ENCODE data around the gene LSG1. TPM values are rescaled to one million over a fixed set of nuclear protein-coding genes. Genes with fewer than 3 reads are reported as not detected.

Gene LSG1
- total RNA-seq, 1 donor from 2014 or later: 33.8 TPM

DNA sequence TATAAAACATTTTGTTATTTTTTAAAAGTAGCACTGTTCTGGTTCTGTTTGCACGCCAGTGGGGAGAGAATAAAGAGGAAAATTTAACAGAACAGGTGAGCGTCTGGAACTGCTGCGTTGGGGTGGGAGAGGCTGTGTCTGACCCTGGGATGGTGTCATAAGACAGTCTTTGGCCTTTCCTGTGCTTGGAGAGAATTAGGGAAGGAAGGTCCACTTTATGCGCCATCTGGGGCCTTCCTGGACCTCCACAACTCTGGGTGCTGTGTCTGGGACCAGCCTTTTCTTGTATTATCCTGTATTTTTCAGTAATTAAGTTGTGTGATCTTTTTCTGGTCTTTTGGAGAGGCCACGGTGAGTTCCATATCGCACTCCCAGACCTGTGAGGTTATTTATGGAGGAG lies 17.0 kb upstream of the LSG1 start:
- ATAC-seq (no peak), DNase-seq (ENCODE audit: low spot score) (peak; percentile 33)
- intact Hi-C loops (cut with DNase I): loop anchor here (5.0 kb wide), 1 partner anchor 568 kb away; no protein-coding TSS in a partner anchor

DNA sequence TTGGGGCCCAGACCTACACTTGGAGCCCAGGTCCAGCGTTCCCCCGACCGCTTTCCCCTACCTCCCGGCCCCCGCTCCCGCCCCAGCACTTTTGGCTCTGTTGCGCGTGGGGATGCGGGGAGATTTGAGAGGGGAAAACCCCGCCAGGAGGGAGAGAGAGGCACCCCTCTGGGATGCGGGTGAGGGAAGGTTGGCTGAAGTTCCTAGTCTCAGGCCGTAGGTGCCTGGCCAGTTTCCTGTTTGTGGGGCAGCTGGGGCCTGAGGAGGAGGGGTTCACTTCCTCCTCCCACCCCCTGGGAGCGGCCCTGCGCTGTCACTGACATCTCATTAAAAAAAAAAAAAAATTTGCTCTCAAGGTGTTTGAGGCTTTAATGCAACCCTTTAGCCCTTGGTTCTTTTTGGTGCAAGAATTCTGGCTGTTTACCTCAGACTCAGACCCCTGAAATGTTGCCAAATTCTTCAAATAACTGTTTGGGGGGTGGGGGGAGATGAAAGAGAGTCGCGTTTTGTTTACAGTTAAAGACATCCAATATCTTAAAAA lies 16.3 kb upstream of the LSG1 start:
- peak; percentile 65 for DNase-seq (ENCODE audit: low spot score)
- ATAC-seq: no peak
- intact Hi-C loops (cut with DNase I): loop anchor here (5.0 kb wide), 1 partner anchor 569 kb away; no protein-coding TSS in a partner anchor

DNA sequence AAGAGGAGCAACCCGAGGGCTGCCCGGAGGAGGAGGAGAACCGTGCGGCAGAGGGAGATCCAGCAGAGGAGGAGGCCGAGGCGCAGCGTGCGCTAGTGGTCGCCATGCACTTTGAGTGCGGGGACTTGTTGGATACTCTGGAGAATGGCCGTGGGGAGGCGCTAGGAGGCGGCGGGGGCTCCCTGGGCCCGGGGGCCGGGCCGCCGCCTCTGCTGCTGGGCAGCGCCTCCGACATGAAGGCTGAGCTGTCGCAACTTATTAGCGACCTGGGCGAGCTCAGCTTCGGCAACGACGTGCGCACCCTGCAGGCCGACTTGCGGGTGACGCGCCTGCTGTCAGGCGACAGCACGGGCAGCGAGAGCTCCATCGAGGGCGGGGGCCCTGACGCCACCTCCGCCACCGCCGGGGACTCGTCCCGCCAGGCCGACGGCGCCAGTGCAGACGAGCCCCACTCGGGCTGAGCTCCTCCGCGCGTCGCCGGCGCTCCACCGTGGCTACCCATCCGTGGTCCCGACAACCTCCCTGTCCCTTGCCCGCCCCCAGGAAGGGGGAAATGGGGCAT lies 15.7 kb upstream of the LSG1 start:
- ATAC-seq (peak; percentile 16), DNase-seq (ENCODE audit: low spot score) (peak; percentile 74)
- intact Hi-C loops (cut with DNase I): loop anchor here (2.0 to 5.0 kb wide), 2 partner anchors 417 to 570 kb away; no protein-coding TSS in a partner anchor

DNA sequence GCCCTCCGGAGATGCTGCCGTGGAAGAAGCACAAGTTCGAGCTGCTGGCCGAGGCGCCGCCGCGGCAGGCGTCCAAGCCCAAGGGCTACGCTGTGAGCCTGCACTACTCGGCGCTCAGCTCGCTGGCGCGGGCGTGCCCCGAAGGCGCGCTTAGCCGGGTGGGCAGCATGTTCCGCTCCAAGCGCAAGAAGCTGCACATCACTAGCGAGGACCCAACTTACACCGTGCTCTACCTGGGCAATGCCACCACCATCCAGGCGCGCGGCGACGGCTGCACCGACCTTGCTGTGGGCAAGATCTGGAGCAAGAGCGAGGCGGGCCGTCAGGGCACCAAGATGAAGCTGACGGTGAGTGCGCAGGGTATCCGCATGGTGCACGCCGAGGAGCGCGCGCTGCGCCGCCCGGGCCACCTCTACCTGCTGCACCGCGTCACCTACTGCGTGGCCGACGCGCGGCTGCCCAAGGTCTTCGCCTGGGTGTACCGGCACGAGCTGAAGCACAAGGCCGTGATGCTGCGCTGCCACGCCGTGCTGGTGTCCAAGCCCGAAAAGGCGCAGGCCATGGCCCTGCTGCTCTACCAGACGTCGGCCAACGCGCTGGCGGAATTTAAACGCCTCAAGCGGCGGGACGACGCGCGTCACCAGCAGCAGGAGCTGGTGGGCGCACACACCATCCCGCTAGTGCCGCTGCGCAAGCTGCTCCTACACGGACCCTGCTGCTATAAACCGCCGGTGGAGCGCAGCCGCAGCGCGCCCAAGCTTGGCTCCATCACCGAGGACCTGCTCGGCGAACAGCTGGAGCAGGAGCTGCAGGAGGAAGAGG lies 15.0 kb upstream of the LSG1 start:
- intact Hi-C loops (cut with DNase I): loop anchor here (2.0 to 5.0 kb wide), 2 partner anchors 418 to 570 kb away; no protein-coding TSS in a partner anchor
- peak; percentile 66 for DNase-seq (ENCODE audit: low spot score)
- peak; percentile 6 for ATAC-seq

DNA sequence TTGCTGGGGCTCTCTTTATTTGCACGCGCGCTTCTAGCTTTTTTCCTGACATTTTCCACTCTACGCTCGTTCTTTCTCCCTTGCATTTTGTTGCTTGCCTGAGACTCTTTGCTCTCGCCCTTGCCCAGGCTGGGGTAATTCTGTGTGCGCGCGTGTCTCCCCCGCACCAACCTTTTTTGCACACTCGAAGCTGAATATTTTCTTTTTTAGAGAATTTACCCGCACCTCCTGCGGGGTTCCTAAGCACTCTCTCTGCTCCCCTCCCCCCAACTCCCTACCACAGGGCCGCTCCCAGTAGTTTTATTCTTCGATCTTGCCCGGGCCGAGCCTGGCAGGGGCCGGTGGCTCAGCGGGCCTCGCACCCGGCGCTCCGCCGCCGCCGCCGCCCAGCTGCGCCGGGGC lies 14.4 kb upstream of the LSG1 start:
- ATAC-seq: no peak
- no peak for DNase-seq (ENCODE audit: low spot score)
- intact Hi-C loops (cut with DNase I): loop anchor here (2.0 to 5.0 kb wide), 2 partner anchors 418 to 571 kb away; no protein-coding TSS in a partner anchor

DNA sequence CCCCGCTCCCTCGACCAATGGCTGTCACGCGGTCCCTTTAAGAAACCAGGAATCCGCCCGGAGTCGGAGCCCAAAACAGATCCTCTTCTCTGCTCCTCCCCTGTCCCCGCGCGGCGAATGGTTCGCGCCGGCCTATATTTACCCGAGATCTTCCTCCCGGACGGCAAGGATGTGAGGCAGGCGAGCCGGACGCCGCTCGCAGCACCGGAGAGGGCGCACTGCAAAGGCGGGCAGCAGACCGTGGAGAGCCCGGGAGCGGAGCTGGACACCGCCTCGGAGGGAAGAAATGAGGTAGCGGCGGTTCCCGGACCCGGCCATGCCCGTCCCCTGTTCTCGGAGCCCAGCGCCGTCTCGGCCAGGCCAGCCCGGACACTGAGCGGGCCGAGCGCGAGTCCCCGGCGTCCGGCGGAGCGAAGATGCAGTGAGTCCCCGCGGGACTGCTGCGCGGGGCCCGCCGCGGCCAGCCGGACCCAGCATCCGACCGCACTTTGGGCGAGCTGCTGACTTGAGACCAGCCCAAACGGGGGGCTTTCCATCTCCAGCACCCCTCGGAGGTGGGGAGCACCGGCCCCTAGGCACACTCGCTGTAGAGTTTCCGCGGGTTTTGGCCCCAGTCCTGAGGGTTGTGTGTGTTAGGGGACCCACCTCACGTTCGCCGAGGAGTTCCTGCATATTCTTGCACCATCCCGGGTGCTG lies 13.9 kb upstream of the LSG1 start, which contains the start of gene FAM43A:
Gene FAM43A (plus strand): TSS at position 166 of the 696 bp plus-strand sequence. CDS start 944 bp downstream, outside the sequence.
- DNase-seq (ENCODE audit: low spot score) (peak; percentile 95), ATAC-seq (peak; percentile 89)
- intact Hi-C loops (cut with DNase I): loop anchor here (2.0 to 5.0 kb wide), 2 partner anchors 419 to 571 kb away; no protein-coding TSS in a partner anchor

DNA sequence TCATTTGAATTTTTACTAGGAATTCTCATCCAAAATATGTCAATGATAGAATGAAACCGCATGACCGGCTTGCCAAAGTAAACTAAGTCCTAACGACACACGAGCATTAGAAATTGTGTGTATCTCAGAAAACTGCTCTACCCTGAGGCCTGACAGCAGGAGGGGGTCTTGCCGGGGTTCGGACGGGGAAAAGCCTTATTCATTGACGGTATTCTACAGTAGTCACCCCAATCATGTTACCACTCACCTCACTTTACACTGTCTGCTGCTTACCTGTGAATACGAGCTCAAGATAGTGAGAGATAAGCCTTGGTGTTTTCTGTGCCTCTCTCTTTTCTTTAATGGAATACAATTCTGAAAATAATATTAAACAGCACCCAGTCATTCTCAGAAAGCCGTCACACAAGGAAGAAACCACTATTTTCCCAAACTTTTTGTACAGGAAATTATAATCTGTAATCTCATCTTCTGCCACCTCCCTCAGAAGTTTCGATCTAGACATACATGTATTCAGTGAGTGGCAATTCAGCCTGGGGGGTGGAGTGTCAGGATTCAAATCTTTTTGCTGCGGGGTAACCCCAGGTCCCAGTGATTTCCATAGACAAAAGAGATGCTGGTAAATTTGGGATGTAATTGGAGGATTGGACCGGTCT lies 13.2 kb upstream of the LSG1 start:
- no peak for DNase-seq (ENCODE audit: low spot score)
- ATAC-seq: no peak
- intact Hi-C loops (cut with DNase I): loop anchor here (5.0 kb wide), 1 partner anchor 572 kb away; no protein-coding TSS in a partner anchor

DNA sequence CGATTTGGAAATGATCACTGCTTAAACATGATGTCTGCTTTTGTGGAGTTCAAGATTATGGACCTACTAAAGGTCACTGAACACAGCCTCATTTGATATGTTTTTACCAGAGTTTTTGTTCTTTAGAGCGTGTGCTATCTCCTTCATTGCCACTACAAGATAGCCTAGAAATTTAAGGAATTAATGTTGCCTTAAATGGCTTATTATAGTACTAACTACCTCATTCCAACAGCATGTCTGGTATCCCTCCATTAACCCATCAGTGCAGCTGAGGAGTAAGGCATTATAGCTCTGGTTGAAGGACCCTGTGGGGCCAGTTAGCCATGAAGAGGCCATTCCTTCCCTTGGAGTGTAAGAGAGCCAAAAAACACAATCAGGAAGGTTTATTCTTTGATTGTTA lies 11.4 kb upstream of the LSG1 start:
- intact Hi-C loops (cut with DNase I): no loop called here
- ATAC-seq: no peak
- DNase-seq (ENCODE audit: low spot score): no peak

DNA sequence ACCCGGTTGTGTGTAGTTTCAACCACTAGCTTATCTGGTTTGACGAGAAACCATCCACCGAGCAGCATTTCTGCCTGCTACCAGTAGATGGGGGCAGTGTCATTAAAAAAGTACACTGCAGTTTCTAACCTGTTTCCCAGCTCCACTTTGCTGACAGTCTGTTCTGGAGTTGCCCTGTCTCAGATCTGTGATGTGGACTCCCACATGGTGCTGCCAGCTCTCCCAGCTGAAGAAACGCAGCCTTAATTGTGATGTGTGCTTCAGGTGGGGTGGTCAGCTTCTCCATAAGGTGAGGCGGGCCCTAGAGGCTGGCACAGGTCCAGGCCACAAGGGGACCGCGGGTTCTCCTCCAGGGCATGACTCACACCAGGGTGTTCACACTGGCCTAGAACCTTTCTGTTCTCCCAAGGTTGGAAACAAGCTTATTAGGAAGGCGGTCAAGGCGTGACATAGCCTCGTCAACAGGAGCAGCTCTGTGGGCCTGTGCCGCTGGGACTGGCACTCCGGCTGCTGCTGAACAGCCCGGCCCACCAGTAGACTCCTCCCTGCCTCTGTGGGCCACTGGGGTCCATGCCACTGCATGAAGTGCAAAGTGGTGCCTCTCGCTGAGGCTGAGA lies 10.8 kb upstream of the LSG1 start:
- peak; percentile 73 for ATAC-seq
- intact Hi-C loops (cut with DNase I): no loop called here
- peak; percentile 75 for DNase-seq (ENCODE audit: low spot score)

DNA sequence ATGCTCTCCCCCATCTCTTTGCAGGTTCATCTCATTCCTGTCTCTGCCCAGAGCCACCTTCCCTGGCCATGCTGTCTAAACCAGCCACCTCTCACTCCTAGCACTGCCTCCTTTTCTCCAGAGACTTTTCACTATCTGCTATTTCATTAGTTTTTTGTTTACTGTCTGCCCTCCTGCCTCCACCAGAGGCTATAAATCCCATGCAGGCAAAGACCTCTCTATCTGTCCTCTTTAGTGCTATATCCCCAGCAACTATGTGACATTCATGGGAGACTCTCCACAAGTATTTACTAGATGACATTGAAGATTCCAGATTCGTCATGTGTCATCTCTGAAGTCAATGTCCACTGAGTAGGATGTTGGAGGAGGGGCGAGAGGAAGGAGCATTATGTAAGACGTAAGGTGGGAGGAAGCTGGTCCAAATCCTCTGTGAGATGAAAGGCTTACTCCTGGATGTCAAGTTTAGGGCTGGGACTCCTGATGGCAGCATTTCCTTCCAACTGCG lies 10.2 kb upstream of the LSG1 start:
- no peak for DNase-seq (ENCODE audit: low spot score)
- intact Hi-C loops (cut with DNase I): no loop called here
- ATAC-seq: no peak

DNA sequence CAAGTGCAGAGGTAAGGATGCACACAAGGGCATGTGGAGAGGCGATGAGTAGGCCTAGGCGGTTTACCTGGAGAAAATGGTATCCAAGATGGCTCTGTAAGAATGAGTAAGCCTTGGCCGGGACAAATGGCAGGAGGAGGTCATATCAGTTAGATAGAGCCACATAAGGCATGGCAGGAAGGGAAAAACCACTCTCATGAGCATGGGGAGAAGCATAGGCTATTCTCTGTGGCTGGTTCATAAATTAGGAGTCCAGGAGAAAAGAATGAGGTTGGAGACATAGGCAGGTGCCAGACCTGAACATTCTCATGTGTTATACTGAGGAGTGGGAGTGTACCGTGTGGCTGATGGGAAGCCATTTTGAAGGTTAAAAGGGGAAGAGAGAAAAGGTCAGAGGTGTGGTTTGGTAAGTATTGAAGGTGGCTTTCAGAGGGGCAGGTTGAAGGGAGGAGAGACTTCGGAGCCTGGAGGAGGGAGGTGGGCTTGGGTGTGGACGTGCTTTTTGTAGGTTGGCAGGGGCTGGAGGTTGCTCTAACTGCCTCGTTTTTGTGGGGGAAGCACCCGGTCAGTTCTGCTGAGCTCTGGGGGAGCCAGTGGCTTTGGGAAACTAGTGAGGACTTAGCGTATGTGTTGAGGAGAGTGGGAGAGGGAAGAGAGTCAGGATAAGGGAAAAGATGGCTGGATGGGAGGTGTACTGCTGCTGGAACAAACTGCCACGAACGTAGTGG lies 9.1 kb upstream of the LSG1 start:
- DNase-seq (ENCODE audit: low spot score) (no peak), ATAC-seq (no peak)
- intact Hi-C loops (cut with DNase I): no loop called here

DNA sequence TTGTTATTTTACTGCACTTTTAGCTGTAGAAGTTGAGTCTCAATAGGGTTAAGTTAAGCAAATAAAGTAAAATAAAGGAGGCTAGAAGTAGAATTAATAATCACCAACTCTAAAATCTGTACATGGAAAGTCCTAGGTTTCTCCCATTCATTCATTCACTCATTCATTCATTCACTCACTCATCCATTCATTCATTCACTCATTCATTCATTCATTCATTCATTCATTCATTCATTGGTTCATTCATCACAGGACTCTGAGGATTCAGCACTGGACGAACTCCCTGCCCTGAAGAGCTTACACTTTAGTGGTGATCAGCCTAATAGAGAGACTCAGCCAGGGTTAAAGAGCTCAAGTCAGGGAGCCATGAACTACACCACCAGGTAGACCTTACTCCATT lies 4.5 kb upstream of the LSG1 start:
- no peak for DNase-seq (ENCODE audit: low spot score)
- ATAC-seq: no peak

DNA sequence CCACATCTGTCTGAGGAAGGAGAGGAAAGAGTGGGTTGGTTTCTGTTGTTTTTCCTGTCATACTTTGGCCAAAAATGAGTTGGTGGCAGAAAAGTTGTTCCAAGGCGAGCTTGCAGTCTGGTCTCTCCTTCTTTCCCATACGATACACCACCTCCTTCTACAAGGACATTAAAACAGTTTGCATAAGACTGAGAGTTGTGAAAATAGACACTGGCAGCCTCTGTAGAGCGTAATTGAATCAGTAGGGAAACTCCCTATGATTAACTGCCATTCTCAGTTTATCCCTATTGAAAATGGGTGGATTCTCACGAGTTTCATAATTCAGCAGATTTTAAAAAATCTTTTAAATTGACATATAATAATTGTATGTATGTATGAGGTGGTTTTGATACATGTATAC lies 3.7 kb upstream of the LSG1 start:
- ATAC-seq (no peak), DNase-seq (ENCODE audit: low spot score) (no peak)
- intact Hi-C loops (cut with DNase I): no loop called here

More for the DNA sequence above, 4.5 kb upstream of the LSG1 start:
- intact Hi-C loops (cut with DNase I): no loop called here

DNA sequence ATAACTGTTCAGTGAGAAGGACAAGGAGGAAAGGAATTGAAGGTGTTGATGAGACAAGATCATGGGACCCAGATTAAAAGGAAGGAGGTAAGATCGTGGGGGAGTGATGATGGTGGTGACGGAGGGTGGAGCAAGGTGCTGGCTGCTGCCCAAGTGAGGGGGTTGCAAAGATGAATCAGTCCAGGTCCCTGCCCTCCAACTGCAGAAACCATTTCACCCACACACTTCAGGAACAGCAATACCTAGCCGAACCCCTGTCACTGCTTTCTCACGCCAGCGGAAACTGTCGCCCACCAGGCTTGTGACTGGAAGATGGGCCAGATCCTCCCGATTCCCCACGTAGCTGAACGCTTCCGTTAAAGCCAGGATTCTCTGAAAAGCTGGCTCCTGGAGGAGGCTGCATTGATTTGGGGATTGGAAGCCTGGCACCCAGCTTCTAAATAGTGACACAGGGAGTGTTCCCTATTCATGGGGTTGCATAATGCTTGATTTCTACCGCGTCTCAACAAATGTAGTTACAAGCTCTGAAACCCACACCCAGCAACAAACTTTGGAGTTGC lies 3.2 kb upstream of the LSG1 start:
- no peak for ATAC-seq
- intact Hi-C loops (cut with DNase I): no loop called here
- DNase-seq (ENCODE audit: low spot score): no peak

DNA sequence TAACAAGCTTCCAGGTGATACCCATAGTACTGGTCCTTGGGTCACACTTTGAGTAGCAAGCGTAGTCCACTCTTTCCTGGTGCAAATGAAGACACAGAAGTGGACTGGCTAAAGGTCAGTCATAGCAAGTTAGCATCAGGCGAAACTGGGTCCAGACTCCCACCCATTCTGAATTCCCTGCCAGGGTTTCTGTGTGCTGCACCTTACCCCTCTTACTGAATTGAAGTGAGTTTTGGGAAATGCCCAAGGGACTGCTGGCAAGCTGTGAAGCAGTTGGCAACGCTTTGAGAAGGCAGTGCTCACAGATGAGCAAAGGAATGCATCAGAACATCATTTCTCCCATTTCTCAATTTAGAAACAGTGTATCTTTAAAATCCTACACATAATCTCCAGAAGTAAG lies 1.8 kb upstream of the LSG1 start:
- ATAC-seq: no peak
- intact Hi-C loops (cut with DNase I): loop anchor here (5.0 kb wide), 1 partner anchor 584 kb away; no protein-coding TSS in a partner anchor
- DNase-seq (ENCODE audit: low spot score): no peak

DNA sequence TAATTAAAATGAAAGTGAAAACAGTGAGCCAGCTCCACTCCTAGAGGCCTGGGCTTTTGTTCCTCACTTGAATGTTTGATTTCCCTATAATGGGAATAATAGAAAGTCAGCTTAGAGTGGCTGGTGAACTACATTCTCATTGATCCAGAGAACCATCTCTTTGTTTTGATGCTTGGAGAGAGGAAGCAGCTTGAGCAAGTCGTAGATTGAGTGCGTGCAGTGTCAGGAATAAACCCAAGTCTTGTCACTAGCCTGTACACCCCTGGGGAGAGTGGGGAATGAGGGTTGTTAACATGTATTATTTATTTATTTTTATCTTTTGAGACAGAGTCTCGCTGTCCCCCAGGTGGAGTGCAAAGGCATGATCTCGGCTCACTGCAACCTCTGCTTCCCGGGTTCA lies 885 bp upstream of the LSG1 start:
- intact Hi-C loops (cut with DNase I): loop anchor here (5.0 kb wide), 1 partner anchor 584 kb away; no protein-coding TSS in a partner anchor
- ATAC-seq (peak; percentile 27), DNase-seq (ENCODE audit: low spot score) (no peak)

DNA sequence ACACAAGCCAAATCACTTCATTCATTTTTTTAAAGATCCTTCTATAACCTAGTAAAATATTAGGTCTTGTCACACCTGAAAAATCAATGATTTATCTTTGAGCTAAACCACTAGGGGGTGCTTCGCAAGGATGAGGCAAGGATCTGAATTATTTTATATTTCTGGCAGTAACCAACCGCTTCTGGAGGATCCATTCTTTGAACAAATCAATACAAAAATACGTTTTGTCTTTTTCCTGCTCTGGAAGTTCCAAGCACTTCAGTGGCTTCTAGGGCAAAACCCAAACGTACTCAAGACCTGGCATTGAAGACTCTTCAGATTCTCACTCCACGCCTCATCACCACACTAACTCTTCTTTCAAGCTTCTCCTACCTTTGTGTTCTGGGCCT lies 486 bp downstream of the LSG1 start:
- no peak for DNase-seq (ENCODE audit: low spot score)
- intact Hi-C loops (cut with DNase I): loop anchor here (5.0 kb wide), 1 partner anchor 586 kb away; no protein-coding TSS in a partner anchor
- ATAC-seq: no peak

All from sciatic nerve (tissue), 2 donors.